Activated naive CD4-positive, alpha-beta T cell treated with Interleukin-2 at 50 U/mL for 16 hours (primary cell): ENCODE results near the gene PSMD3.
"Not testable (repeated sequence)": the region's sequence is repeated elsewhere in the genome, so short reads cannot be mapped to it uniquely, and the experiment has no call there.

Source experiments
- DNase-seq: peaks from one replicate; pipeline ENCODE4 v3.0.0-alpha.2; 2020

The PSMD3 gene

DNA sequence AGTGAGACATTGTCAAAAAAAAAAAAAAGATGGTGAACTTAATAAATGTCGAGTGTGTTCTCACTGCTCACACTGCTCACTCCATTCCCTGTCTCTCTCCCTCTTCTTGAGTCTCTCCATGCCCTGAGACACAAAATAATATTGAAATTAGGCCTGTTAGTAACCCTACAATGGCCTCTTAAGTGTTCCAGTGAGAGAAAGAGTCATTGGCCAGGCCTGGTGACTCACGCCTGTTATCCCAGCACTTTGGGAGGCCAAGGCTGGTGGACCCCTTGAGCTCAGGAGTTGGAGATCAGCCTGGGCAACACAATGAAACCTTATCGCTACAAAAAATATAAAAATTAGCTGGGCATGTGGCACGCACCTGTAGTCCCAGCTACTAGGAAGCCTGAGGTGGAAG, 18.5 kb downstream of the PSMD3 start:
- no peak for DNase-seq

DNA sequence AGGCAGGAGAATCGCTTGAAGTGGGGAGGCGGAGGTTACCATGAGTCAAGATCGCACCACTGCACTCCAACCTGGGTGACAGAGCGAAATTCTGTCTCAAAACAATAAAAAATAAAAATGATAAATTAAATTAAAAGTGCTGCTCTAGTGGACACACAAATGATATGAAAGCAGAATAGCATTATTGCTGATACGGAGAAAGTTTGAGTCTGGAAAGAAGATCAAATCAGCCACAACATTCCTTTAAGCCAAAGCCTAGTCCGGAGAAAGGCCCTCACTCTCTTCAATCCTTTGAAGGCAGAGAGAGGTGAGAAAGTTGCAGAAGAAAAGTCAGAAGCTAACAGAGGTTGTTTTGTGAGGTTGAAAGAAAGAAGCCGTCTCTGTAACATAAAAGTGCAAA, 19.6 kb downstream of the PSMD3 start:
- no peak for DNase-seq

DNA sequence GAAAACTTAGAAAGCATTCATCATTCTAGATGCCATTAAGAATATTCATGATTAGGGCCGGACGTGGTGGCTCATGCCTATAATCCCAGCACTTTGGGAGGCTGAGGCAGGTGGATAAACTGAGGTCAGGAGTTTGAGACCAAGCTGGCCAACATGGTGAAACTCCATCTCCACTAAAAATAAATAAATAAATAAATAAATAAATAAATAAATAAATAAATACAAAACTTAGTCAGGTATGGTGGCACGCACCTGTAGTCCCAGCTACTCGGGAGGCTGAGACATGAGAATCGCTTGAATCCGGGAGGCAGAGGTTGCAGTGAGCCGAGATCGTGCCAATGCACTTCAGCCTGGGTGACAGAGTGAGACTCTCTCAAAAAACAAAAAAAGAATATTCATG, 20.7 kb downstream of the PSMD3 start:
- not testable (repeated sequence) for DNase-seq

DNA sequence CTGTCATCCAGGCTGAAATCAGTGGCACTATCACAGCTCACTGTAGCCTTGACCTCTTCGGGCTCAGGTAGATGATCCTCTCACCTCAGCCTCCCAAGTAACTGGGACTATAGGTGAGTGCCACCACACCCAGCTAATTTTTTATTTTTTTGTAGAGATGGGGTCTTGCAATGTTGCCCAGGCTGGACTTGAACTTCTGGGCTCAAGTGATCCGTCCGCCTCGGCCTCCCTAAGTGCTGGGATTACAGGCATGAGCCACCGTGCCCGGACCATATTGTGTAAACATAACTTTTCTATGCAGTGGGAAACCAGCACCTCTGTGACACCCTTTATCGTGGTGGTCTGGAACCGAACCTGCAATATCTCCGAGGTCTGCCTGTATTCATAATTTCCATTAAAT, 23.5 kb downstream of the PSMD3 start:
- DNase-seq: no peak

DNA sequence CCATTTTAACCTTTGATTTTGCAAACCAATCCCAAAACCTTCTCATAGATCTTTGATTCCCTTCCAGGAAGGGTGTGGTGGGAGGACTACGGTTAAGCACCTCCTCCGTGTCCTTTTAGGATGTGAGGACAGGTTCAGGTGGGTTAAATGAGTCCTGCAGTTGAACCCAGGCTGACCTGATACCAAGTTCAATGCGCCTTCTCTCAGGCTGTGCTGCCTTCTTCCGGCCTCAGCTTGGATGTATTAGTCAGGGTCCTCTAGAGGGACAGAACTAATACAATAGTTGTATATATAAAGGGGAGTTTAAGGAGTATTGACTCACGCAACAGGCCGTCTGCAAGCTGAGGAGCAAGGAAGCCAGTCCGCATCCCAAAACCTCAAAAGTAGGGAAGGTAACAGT, 24.1 kb downstream of the PSMD3 start:
- no peak for DNase-seq

DNA sequence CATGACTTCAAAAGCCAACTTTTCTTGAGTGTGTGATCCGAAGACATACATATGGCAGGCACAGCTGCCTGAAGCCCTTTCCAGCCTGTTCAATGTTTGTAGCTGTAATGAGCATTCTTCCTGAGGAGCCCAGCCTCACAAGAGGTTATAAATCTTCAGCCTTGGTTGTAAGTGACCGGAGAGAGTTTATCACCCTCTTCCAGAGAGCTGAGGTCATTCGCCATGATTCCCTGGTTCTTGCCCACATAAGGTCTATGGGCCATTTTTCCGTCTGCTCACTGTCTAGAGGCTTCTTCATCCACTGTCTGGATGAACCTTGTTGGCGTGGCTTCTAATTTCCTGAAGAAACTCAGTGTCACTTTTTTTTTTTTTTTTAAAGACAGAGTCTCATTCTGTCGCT, 24.9 kb downstream of the PSMD3 start:
- DNase-seq: no peak

DNA sequence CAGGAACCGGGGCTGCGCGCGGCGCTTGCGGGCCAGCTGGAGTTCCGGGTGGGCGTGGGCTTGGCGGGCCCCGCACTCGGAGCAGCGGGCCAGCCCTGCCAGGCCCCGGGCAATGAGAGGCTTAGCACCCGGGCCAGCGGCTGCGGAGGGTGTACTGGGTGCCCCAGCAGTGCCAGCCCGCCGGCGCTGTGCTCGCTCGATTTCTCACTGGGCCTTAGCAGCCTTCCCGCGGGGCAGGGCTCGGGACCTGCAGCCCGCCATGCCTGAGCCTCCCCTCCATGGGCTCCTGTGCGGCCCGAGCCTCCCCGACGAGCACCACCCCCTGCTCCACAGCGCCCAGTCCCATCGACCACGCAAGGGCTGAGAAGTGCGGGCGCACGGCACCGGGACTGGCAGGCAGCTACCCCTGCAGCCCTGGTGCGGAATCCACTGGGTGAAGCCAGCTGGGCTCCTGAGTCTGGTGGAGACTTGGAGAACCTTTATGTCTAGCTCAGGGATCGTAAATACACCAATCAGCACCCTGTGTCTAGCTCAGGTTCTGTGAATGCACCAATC, 30.4 kb downstream of the PSMD3 start:
- not testable (repeated sequence) for DNase-seq

DNA sequence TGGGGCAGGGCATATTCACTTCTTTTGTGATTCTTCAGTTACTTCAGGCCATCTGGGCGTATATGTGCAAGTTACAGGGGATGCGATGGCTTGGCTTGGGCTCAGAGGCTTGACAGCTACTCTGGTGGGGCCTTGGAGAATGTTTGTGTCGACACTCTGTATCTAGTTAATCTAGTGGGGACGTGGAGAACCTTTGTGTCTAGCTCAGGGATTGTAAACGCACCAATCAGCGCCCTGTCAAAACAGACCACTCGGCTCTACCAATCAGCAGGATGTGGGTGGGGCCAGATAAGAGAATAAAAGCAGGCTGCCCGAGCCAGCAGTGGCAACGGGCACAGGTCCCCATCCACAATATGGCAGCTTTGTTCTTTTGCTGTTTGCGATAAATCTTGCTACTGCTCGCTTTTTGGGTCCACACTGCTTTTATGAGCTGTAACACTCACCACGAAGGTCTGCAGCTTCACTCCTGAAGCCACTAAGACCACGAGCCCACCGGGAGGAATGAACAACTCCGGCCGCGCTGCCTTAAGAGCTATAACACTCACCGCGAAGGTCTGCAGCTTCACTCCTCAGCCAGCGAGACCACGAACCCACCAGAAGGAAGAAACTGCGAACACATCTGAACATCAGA, 31.5 kb downstream of the PSMD3 start:
- not testable (repeated sequence) for DNase-seq

DNA sequence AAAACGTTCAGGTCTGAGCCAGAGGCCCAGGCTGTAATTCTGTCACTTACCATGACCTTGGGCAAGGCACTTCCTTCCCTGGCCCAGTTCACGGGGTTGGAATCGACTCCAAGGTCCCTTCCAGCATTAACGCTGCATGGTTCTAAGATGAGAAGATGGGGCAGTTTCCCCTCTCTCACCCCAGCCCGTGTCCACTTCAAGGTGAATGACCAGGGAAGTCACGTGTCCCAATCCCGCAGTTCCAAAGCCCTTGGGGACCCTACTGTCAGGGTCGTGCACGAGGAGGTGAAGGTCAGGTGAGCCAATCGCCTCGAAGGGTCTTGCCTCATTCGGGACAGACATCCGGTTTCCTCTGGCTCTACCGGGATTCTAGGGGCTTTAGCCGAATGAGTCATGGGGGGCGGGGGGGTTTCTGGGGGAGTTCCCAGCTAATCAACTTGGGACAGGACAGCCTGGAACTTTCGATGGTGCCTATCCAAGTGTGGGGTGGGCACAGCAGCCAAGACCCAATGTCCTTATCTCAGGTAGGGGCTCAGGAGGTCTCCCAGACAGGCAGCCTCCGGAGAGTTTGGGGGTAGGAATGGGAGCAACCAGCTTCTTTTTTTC, 33.9 kb downstream of the PSMD3 start:
- no peak for DNase-seq

DNA sequence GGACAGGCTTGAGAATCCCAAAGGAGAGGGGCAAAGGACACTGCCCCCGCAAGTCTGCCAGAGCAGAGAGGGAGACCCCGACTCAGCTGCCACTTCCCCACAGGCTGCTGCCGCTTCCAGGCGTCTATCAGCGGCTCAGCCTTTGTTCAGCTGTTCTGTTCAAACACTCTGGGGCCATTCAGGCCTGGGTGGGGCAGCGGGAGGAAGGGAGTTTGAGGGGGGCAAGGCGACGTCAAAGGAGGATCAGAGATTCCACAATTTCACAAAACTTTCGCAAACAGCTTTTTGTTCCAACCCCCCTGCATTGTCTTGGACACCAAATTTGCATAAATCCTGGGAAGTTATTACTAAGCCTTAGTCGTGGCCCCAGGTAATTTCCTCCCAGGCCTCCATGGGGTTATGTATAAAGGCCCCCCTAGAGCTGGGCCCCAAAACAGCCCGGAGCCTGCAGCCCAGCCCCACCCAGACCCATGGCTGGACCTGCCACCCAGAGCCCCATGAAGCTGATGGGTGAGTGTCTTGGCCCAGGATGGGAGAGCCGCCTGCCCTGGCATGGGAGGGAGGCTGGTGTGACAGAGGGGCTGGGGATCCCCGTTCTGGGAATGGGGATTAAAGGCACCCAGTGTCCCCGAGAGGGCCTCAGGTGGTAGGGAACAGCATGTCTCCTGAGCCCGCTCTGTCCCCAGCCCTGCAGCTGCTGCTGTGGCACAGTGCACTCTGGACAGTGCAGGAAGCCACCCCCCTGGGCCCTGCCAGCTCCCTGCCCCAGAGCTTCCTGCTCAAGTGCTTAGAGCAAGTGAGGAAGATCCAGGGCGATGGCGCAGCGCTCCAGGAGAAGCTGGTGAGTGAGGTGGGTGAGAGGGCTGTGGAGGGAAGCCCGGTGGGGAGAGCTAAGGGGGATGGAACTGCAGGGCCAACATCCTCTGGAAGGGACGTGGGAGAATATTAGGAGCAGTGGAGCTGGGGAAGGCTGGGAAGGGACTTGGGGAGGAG, 34.7 kb downstream of the PSMD3 start, which contains the start of gene CSF3:
Gene CSF3 (plus strand): TSS at position 436 of the 993 bp plus-strand sequence. CDS start 35 bp downstream, at position 471.
- DNase-seq: no peak

DNA sequence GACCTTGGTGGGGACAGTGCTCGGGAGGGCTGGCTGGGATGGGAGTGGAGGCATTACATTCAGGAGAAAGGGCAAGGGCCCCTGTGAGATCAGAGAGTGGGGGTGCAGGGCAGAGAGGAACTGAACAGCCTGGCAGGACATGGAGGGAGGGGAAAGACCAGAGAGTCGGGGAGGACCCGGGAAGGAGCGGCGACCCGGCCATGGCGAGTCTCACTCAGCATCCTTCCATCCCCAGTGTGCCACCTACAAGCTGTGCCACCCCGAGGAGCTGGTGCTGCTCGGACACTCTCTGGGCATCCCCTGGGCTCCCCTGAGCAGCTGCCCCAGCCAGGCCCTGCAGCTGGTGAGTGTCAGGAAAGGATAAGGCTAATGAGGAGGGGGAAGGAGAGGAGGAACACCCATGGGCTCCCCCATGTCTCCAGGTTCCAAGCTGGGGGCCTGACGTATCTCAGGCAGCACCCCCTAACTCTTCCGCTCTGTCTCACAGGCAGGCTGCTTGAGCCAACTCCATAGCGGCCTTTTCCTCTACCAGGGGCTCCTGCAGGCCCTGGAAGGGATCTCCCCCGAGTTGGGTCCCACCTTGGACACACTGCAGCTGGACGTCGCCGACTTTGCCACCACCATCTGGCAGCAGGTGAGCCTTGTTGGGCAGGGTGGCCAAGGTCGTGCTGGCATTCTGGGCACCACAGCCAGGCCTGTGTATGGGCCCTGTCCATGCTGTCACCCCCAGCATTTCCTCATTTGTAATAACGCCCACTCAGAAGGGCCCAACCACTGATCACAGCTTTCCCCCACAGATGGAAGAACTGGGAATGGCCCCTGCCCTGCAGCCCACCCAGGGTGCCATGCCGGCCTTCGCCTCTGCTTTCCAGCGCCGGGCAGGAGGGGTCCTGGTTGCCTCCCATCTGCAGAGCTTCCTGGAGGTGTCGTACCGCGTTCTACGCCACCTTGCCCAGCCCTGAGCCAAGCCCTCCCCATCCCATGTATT, 35.7 kb downstream of the PSMD3 start:
- DNase-seq: no peak

DNA sequence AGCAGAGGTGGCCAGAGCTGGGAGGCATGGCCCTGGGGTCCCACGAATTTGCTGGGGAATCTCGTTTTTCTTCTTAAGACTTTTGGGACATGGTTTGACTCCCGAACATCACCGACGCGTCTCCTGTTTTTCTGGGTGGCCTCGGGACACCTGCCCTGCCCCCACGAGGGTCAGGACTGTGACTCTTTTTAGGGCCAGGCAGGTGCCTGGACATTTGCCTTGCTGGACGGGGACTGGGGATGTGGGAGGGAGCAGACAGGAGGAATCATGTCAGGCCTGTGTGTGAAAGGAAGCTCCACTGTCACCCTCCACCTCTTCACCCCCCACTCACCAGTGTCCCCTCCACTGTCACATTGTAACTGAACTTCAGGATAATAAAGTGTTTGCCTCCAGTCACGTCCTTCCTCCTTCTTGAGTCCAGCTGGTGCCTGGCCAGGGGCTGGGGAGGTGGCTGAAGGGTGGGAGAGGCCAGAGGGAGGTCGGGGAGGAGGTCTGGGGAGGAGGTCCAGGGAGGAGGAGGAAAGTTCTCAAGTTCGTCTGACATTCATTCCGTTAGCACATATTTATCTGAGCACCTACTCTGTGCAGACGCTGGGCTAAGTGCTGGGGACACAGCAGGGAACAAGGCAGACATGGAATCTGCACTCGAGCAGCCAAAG, 36.9 kb downstream of the PSMD3 start:
- DNase-seq: no peak

DNA sequence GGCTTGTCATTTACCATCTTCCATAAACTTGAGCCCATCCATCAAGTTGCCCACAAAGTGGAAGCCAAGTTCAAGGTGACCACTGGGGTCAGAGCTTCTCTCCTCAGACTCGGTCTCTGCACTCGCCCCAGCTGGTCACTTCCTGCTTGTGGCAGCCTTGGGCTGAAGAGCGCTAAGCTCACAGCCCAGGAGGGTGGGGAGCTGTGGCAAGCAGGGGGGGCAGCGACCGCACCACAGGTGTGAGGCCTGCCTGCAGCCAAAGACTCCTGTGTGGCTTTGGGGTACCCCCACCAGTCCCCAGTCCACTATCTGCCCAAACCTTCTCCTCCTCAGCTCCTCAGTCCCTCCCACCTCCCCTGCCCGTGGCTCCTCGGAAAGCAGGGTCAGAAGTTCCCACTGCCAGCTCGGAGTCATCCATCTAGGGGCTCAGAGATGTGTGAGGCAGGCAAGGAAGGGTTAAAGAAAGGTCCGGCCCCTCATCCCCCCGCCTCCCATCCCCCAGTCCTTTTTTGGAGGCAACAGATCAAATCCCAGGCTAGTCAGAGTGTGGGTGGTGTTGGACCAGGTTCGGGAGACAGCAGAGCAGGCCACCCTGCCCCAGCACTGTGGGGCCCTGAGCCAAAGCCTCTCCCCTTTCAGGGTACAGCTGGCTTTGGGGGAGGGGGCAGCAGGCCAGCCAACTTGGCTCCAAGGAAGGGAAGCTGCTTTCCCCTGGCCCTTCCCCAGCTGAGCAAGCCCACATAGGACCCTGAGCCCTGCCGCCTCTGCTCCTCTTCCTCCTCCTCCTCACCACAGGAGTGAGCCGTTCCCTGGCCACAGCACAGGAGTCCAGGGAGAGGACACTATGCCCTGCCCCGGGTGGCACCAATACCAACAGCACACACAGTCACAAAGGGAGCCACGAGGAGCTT, 37.9 kb downstream of the PSMD3 start:
- DNase-seq: no peak

DNA sequence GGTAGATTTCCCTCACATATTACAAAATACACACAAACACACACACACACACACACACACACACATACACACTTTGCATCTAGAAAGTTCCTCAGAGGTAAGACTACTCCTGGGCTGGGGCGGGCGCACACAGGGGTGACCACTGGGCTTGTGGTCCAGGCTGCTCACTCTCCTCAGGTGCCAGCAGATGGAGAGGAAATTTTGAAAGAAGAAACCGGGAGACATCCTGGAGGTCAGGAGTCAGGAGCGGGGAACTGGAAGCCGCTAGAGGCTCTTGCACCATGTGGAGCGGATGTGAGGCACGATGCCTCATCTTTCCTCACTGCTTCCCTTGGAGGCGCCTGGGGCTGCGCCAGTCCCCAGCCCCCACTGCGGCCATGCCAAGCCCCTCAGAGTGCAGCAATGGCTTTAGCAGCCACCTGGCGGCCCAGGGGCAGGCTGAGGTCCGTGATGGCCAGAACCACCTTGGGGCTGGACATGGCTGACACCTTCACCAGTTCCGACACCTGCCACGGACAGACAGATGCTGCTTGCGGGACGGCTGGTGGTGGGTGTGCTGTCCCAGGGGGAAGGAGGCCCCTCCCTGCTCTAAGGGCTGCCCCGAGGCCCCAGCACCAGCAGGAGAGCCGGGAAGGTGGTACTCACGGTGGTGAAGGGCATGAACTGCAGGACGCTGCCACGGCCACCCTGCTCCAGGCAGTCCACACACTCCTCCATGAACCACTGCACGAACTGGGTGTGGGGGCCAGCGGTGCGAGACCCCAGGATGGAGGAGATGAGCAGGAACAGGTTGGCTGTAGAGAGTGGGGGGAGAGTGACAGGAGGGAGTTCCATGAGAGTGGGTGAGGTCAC, 38.8 kb downstream of the PSMD3 start:
- no peak for DNase-seq

DNA sequence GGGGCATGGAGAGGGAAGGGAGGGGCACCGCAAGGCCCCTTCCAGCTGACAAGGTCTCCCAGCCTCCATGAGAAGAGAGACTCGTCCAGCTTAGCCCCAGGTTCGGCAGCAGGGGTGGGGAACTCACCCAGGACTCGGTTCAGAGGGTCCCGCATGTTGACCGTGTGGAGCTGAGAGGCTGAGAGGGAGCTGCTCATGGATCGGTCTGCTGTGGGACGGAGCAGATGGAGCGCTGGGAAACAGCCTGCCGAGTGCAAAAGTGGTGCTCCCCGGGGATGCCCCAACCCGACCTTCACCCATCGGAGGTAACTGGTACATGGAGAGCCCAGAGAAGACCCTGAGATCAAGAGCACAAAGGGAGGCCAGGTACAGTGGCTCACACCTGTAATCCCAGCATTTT, 39.5 kb downstream of the PSMD3 start:
- DNase-seq: no peak

DNA sequence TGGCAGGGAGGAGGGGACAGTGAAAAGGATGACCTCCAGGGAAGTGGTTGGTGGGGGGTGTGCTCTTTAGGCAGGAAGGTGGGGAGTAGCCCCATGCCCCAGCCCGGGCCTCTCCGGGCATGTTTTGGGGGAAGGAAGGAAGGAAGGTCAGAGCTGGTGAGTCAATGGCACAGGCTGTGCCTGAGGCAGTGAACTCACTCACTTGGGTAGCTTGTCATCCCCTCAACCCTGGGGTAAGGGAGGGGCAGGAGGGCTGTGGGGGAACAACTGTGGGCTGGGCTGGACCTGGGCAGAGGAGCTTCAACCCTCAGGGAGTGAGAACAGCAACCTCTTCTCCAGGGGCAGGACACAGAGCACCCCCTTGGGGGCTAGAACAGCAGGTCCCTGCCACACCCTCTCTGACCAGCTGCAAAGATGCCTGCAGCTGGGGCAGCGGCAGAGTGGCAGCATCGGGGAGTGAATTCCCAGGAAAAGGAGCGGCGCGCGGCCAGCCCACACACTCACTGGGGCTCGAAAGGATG, 40.9 kb downstream of the PSMD3 start:
- no peak for DNase-seq

DNA sequence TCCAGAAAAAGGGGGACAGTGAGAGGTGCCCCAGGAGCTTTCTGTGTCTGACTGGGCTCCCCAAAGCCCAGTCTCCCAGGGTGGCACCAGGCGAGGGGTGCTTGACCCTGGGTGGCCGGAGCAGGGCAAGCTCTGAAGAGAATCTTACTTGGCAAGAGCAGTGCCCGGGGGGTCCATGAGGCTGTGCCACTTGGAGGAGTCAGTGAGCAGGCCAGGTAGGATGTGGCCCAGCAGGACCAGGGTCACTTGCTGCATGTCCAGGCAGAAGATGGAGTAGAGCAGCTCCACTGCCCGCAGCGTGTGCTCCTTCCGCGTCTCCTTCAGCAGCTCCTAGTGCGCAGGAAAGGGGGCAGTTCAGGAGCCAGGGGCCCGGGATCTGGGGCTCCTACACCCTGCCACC, 41.9 kb downstream of the PSMD3 start:
- DNase-seq: no peak

DNA sequence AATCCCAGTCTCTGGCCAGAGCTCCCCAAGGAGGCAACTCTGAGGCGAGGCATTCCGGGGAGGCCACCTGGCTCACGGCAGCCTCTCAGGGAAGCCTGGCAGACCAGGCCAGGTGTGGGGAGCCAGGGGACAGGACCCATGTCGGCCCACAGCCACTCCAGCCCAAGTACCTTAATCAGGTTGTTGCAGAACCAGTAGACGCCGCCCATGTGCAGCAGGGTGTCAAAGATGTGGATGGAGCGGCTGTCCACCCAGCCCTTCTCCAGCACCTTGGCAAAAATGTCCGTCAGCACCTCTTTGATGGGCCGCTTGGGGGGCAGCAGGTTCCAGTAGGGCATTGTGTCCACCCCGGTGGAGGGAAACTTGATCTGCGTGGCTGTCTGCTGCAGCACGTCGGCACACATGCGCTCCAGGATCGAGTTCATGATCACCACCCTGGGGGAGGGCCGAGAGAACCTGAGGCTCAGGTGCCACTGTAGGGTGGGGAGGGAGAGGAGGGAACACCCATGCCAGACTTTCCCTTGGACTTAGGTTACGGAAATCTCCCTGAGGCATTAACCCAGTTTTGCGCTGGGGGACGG, 42.4 kb downstream of the PSMD3 start:
- DNase-seq: no peak
